SK-N-SH (cell line): ENCODE data around the gene TCEAL2. TPM values are rescaled to one million over a fixed set of nuclear protein-coding genes. Genes with fewer than 3 reads are reported as not detected.

Source experiments
- polyA plus RNA-seq, 3 experiments: library from polyadenylated mRNA; depleted of rRNA; stranded (reverse); fragments of >200 nt; gene quantifications; 2 replicates each; pipeline ENCODE4 v1.2.3, GENCODE V29; 2012

Gene TCEAL2
- polyA plus RNA-seq, 1 of the 3 experiments (the other 2 are of a cell fraction): 0.12 TPM

Other genes starting within 250 kb of the TCEAL2 start
- 3.8 and 5.5 TPM in 2 replicates for gene ZMAT1, start 193.7 kb upstream of the TCEAL2 start, polyA plus RNA-seq (2012; rRNA removed)
- gene TCEAL6, start 16.8 kb downstream of the TCEAL2 start, polyA plus RNA-seq (2012; rRNA removed): not detected in 2 replicates
- gene BEX5, start 30.3 kb downstream of the TCEAL2 start, polyA plus RNA-seq (2012; rRNA removed): 0.10 and 0.12 TPM in 2 replicates
- not detected in 2 replicates for gene TCP11X1, start 89.6 kb downstream of the TCEAL2 start, polyA plus RNA-seq (2012; rRNA removed)
- gene NXF2, start 121.5 kb downstream of the TCEAL2 start, polyA plus RNA-seq (2012; rRNA removed): not detected in 2 replicates